Activated CD8-positive, alpha-beta memory T cell treated with anti-CD3 and anti-CD28 coated beads for 48 hours (primary cell): Measurements from ENCODE around the gene IKZF1.
"Not testable (repeated sequence)": the region's sequence is repeated elsewhere in the genome, so short reads cannot be mapped to it uniquely, and the experiment has no call there.

Source experiments
- DNase-seq, 3 experiments: peaks; one replicate each; pipeline ENCODE4 v3.0.0-alpha.2; 2020; ENCODE audit warnings: low read depth in 2 of 3, low spot score in 2 of 3

The IKZF1 gene

GRCh38 chr7:50332241-50333165 is 28.0 kb downstream of the IKZF1 start:
- DNase-seq: no peak

GRCh38 chr7:50333221-50333651 is 28.7 kb downstream of the IKZF1 start:
- DNase-seq: no peak

- DNase-seq: no peak
Measured at GRCh38 chr7:50334341-50334994, 30.0 kb downstream of the IKZF1 start.

GRCh38 chr7:50335230-50335794 is 30.8 kb downstream of the IKZF1 start:
- DNase-seq: no peak

- peak in 1 of 3 experiments; percentile 79 for DNase-seq
Measured at GRCh38 chr7:50335795-50336754, 31.6 kb downstream of the IKZF1 start.

GRCh38 chr7:50336894-50337703 is 32.6 kb downstream of the IKZF1 start:
- DNase-seq: no peak

GRCh38 chr7:50339472-50339871 is 35.0 kb downstream of the IKZF1 start:
- DNase-seq: not testable (repeated sequence)

GRCh38 chr7:50339990-50340500 is 35.5 kb downstream of the IKZF1 start:
- no peak for DNase-seq

- DNase-seq: no peak
Measured at GRCh38 chr7:50341724-50342123, 37.2 kb downstream of the IKZF1 start.

- DNase-seq: no peak
Measured at GRCh38 chr7:50342616-50343114, 38.1 kb downstream of the IKZF1 start.

GRCh38 chr7:50346545-50347497 is 42.3 kb downstream of the IKZF1 start:
- DNase-seq: no peak

GRCh38 chr7:50347693-50348092 is 43.2 kb downstream of the IKZF1 start:
- no peak for DNase-seq

GRCh38 chr7:50348469-50349162 is 44.1 kb downstream of the IKZF1 start:
- DNase-seq: no peak

GRCh38 chr7:50349399-50349798 is 44.9 kb downstream of the IKZF1 start:
- no peak for DNase-seq

- DNase-seq: peak in 1 of 3 experiments; percentile 62
Measured at GRCh38 chr7:50349963-50350944, 45.7 kb downstream of the IKZF1 start.

- DNase-seq: no peak
Measured at GRCh38 chr7:50351267-50351666, 46.8 kb downstream of the IKZF1 start.

- no peak for DNase-seq
Measured at GRCh38 chr7:50352282-50352681, 47.8 kb downstream of the IKZF1 start.
